Measurements from ENCODE around the gene TUBB. TPM values are rescaled to one million over a fixed set of nuclear protein-coding genes. Genes with fewer than 3 reads are reported as not detected.

Gene TUBB
- total RNA-seq, 4 donors from 2014 or later, result 229 to 281 (median 256) TPM

GRCh38 chr6:30747300-30747687 is 27.1 kb downstream of the TUBB start:
- ATAC-seq (ENCODE audit: low FRiP score) (no peak), DNase-seq (ENCODE audit: low spot score) (no peak)
- no peak for TF ChIP-seq CTCF (IDR thresholded peaks at IDR 0.05)

GRCh38 chr6:30747902-30748769 is 28.0 kb downstream of the TUBB start:
- DNase-seq (ENCODE audit: low spot score), result no peak
- no peak for ATAC-seq (ENCODE audit: low FRiP score)
- TF ChIP-seq CTCF (IDR thresholded peaks at IDR 0.05), result no peak

- no peak for DNase-seq (ENCODE audit: low spot score)
- no peak for TF ChIP-seq CTCF (IDR thresholded peaks at IDR 0.05)
- peak; percentile 2 for ATAC-seq (ENCODE audit: low FRiP score)
Observed at GRCh38 chr6:30748851-30749540, 28.8 kb downstream of the TUBB start.

- ATAC-seq (ENCODE audit: low FRiP score) (no peak), DNase-seq (ENCODE audit: low spot score) (no peak)
- no peak for TF ChIP-seq CTCF (IDR thresholded peaks at IDR 0.05)
Observed at GRCh38 chr6:30749554-30750378, 29.6 kb downstream of the TUBB start.

GRCh38 chr6:30750379-30750668 is 30.2 kb downstream of the TUBB start:
- DNase-seq (ENCODE audit: low spot score), result no peak
- no peak for ATAC-seq (ENCODE audit: low FRiP score)
- TF ChIP-seq CTCF (IDR thresholded peaks at IDR 0.05), result no peak

- DNase-seq (ENCODE audit: low spot score), result peak; percentile 87
- peak; percentile 92 for ATAC-seq (ENCODE audit: low FRiP score)
- TF ChIP-seq CTCF (IDR thresholded peaks at IDR 0.05), result no peak
Observed at GRCh38 chr6:30752157-30752927, 32.2 kb downstream of the TUBB start.

Measured in omental fat pad (tissue), 4 donors.